Umbilical cord (tissue), 2 donors: ENCODE data around the gene FBXL13. TPM values are rescaled to one million over a fixed set of nuclear protein-coding genes. Genes with fewer than 3 reads are reported as not detected.
"Not testable (repeated sequence)": the region's sequence is repeated elsewhere in the genome, so short reads cannot be mapped to it uniquely, and the experiment has no call there.

ENCODE experiments used
- DNase-seq: peaks from one replicate; pipeline ENCODE4 v3.0.0-alpha.2; 2015; ENCODE audit warnings: low spot score
- total RNA-seq: library from RNA; depleted of rRNA; stranded (reverse); fragments of >200 nt; gene quantifications from one replicate; pipeline ENCODE4 v1.2.3, GENCODE V29; 2014; ENCODE audit warnings: low replicate concordance; ENCODE audit not compliant: insufficient read depth

FBXL13 gene
- total RNA-seq, 1 donor from 2014 or later, result 5.3 TPM

- DNase-seq, result no peak
These were observed 5.2 kb upstream of the FBXL13 start for GRCh38 chr7:103079836-103080235.

- DNase-seq, result not testable (repeated sequence)
These were observed 3.6 kb upstream of the FBXL13 start for GRCh38 chr7:103078226-103078625.

GRCh38 chr7:103077318-103077717 lies 2.7 kb upstream of the FBXL13 start:
- DNase-seq, result no peak

- no peak for DNase-seq
These were observed 2.2 kb upstream of the FBXL13 start for GRCh38 chr7:103076764-103077163.

- peak; percentile 57 for DNase-seq
These were observed 832 bp upstream of the FBXL13 start for GRCh38 chr7:103075337-103075918.

GRCh38 chr7:103073989-103074518 lies 542 bp downstream of the FBXL13 start:
- DNase-seq, result peak; percentile 36

GRCh38 chr7:103071000-103071399 lies 3.6 kb downstream of the FBXL13 start:
- no peak for DNase-seq

- no peak for DNase-seq
These were observed 5.9 kb downstream of the FBXL13 start for GRCh38 chr7:103068414-103069403.

GRCh38 chr7:103065667-103066066 lies 8.9 kb downstream of the FBXL13 start:
- DNase-seq, result no peak

GRCh38 chr7:103063895-103064294 lies 10.7 kb downstream of the FBXL13 start:
- no peak for DNase-seq

GRCh38 chr7:103059471-103059870 lies 15.1 kb downstream of the FBXL13 start:
- DNase-seq, result no peak

- no peak for DNase-seq
These were observed 16.5 kb downstream of the FBXL13 start for GRCh38 chr7:103058122-103058521.

GRCh38 chr7:103056006-103056405 lies 18.6 kb downstream of the FBXL13 start:
- DNase-seq, result not testable (repeated sequence)

GRCh38 chr7:103051519-103051918 lies 23.1 kb downstream of the FBXL13 start:
- no peak for DNase-seq

GRCh38 chr7:103048833-103049232 lies 25.8 kb downstream of the FBXL13 start:
- DNase-seq, result no peak

GRCh38 chr7:103041815-103042214 lies 32.8 kb downstream of the FBXL13 start:
- DNase-seq, result not testable (repeated sequence)

GRCh38 chr7:103037823-103038739 lies 36.5 kb downstream of the FBXL13 start:
- DNase-seq, result not testable (repeated sequence)

GRCh38 chr7:103037476-103037822 lies 37.1 kb downstream of the FBXL13 start:
- no peak for DNase-seq

GRCh38 chr7:103034318-103034717 lies 40.3 kb downstream of the FBXL13 start:
- DNase-seq, result not testable (repeated sequence)

- DNase-seq, result no peak
These were observed 42.8 kb downstream of the FBXL13 start for GRCh38 chr7:103031781-103032180.

GRCh38 chr7:103031024-103031423 lies 43.6 kb downstream of the FBXL13 start:
- DNase-seq, result no peak

GRCh38 chr7:103025341-103025740 lies 49.3 kb downstream of the FBXL13 start:
- DNase-seq, result no peak
